NT2/D1 (cell line): ENCODE results near the gene ANO1.

Experiments
- SUZ12 ChIP-seq: IDR thresholded peaks from 2 replicates; pipeline ENCODE4 v1.6.1; 2011; ENCODE audit not compliant: insufficient read length, insufficient read depth; ENCODE audit errors: extremely low read depth
- ZNF274 ChIP-seq: IDR thresholded peaks from 2 replicates; pipeline ENCODE4 v1.6.1; 2011; ENCODE audit warnings: mild to moderate bottlenecking, low read depth, low read length

DNA sequence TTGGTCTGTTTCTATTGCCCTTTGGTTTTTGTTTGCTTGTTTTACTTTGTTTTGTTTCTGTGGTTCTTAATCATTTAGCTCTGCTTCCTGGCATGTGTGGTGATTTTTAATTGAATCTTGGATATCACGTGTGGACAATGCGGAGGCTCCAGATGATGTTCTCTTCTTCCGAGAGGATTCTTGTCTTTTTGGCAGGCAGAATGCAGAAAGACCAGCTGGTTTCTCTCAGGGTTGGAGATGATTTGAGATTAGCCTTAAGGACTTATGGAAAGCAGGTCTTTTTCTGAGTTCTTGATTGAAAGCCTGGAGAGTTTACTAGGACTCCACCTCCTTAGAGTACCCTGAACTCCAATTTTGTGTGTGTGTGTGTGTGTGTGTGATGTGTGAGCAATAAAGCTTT, 21.0 kb upstream of the ANO1 start:
- no peak for TF ChIP-seq ZNF274
- no peak for TF ChIP-seq SUZ12
